GM21529 (cell line): ENCODE results near the gene CXCR2.
"Not testable (repeated sequence)": the region's sequence is repeated elsewhere in the genome, so short reads cannot be mapped to it uniquely, and the experiment has no call there.

ENCODE experiments used
- ATAC-seq: cut with Tn5 transposase; IDR thresholded peaks from one replicate; pipeline ENCODE4 v1.9.1; 2021; ENCODE audit not compliant: unreplicated experiment

The CXCR2 gene

GRCh38 chr2:218129458-218130135 lies 3.8 kb downstream of the CXCR2 start:
- no peak for ATAC-seq

GRCh38 chr2:218130377-218130776 lies 4.5 kb downstream of the CXCR2 start:
- no peak for ATAC-seq

- no peak for ATAC-seq
Measured at GRCh38 chr2:218130822-218131221, 5.0 kb downstream of the CXCR2 start.

- ATAC-seq, result no peak
Measured at GRCh38 chr2:218137514-218137913, 11.7 kb downstream of the CXCR2 start.

GRCh38 chr2:218138047-218138446 lies 12.2 kb downstream of the CXCR2 start:
- no peak for ATAC-seq

GRCh38 chr2:218145124-218145523 lies 19.3 kb downstream of the CXCR2 start:
- ATAC-seq, result no peak

- no peak for ATAC-seq
Measured at GRCh38 chr2:218146056-218146455, 20.2 kb downstream of the CXCR2 start.

GRCh38 chr2:218149098-218149497 lies 23.3 kb downstream of the CXCR2 start:
- ATAC-seq, result no peak

GRCh38 chr2:218149848-218150440 lies 24.1 kb downstream of the CXCR2 start:
- ATAC-seq, result no peak

GRCh38 chr2:218152172-218152571 lies 26.3 kb downstream of the CXCR2 start:
- no peak for ATAC-seq

GRCh38 chr2:218152777-218153176 lies 26.9 kb downstream of the CXCR2 start:
- no peak for ATAC-seq

- no peak for ATAC-seq
Measured at GRCh38 chr2:218155953-218156479, 30.2 kb downstream of the CXCR2 start.

- no peak for ATAC-seq
Measured at GRCh38 chr2:218161644-218162043, 35.8 kb downstream of the CXCR2 start.

GRCh38 chr2:218162814-218163213 lies 37.0 kb downstream of the CXCR2 start:
- no peak for ATAC-seq

GRCh38 chr2:218166791-218167190 lies 41.0 kb downstream of the CXCR2 start, which contains the start of gene CXCR1:
Gene CXCR1, minus strand, starts transcription at chr2:218166962. Its CDS starts 1,751 bp downstream, at chr2:218165211.
- ATAC-seq, result no peak

- no peak for ATAC-seq
Measured at GRCh38 chr2:218168016-218168415, 42.2 kb downstream of the CXCR2 start.

GRCh38 chr2:218168635-218169462 lies 43.0 kb downstream of the CXCR2 start:
- no peak for ATAC-seq

- ATAC-seq, result no peak
Measured at GRCh38 chr2:218169757-218170546, 44.1 kb downstream of the CXCR2 start.

- not testable (repeated sequence) for ATAC-seq
Measured at GRCh38 chr2:218171744-218172143, 45.9 kb downstream of the CXCR2 start.

- ATAC-seq, result no peak
Measured at GRCh38 chr2:218172845-218173244, 47.0 kb downstream of the CXCR2 start.

GRCh38 chr2:218179782-218180181 lies 54.0 kb downstream of the CXCR2 start:
- ATAC-seq, result no peak
